HEK293 (cell line): ENCODE data around the gene EHD3.

Source experiments
- CTCF ChIA-PET: fragments of 350-600 bp; formaldehyde crosslinking; extraction: SDS; loops from one replicate; lab custom pipeline; 2021; ENCODE audit warnings: antibody characterized with exemption; lab: Yijun Ruan, JAX
- POLR2A ChIA-PET: fragments of 300-600 bp; formaldehyde crosslinking; extraction: SDS; loops from one replicate; lab custom pipeline; 2020; ENCODE audit warnings: antibody characterized with exemption, inconsistent platforms; lab: Yijun Ruan, JAX
- H3K27ac ChIP-seq: fragments of 200-500 bp; sonication (Bioruptor generic); 2 replicates; pipeline ENCODE4 v1.5.1; 2014; ENCODE audit warnings: low read depth, low read length, control low read depth, inconsistent platforms; ENCODE audit errors: extremely low read depth
- H3K36me3 ChIP-seq, 2 experiments: fragments of 200-500 bp in 1 of 2; sonication (Bioruptor generic) in 1 of 2; 1 replicate in 1 of 2; 2 replicates in 1 of 2; pipeline ENCODE4 v1.5.1; 2014 to 2017; ENCODE audit warnings: inconsistent platforms in 2 of 2, low read length in 2 of 2; ENCODE audit not compliant: control insufficient read depth in 2 of 2, insufficient read depth in 1 of 2
- H3K4me1 ChIP-seq: fragments of 200-500 bp; sonication (Bioruptor generic); 2 replicates; pipeline ENCODE4 v1.5.1; 2014; ENCODE audit warnings: mild to moderate bottlenecking, low read length, inconsistent platforms; ENCODE audit not compliant: control insufficient read depth, insufficient read depth
- H3K4me3 ChIP-seq: 2 replicates; pipeline ENCODE4 v1.5.1; 2011; ENCODE audit warnings: low read depth, mild to moderate bottlenecking, control low read depth, low read length, moderate library complexity
- H3K9me3 ChIP-seq: fragments of 200-500 bp; sonication (Bioruptor generic); 2 replicates; pipeline ENCODE4 v1.5.1; 2014; ENCODE audit warnings: low read depth, low read length, inconsistent platforms; ENCODE audit not compliant: control insufficient read depth, insufficient read depth
- BCL11A ChIP-seq: fragments of 450-650 bp; formaldehyde crosslinking; IDR thresholded peaks from 2 replicates; pipeline ENCODE4 v1.5.1; 2016; ENCODE audit warnings: low read depth, missing biosample characterization, missing genetic modification characterization
- GLIS2 ChIP-seq: fragments of 450-650 bp; formaldehyde crosslinking; IDR thresholded peaks from 2 replicates; pipeline ENCODE4 v1.5.1; 2016; ENCODE audit warnings: missing biosample characterization, missing genetic modification characterization
- YY1 ChIP-seq: fragments of 450-650 bp; formaldehyde crosslinking; IDR thresholded peaks from 2 replicates; pipeline ENCODE4 v1.5.1; 2018; ENCODE audit warnings: missing biosample characterization, missing genetic modification characterization
- ZBTB7A ChIP-seq: fragments of 450-650 bp; formaldehyde crosslinking; IDR thresholded peaks from 2 replicates; pipeline ENCODE4 v1.5.1; 2016; ENCODE audit warnings: low read depth, missing biosample characterization, missing genetic modification characterization
- ZBTB8A ChIP-seq: fragments of 450-650 bp; formaldehyde crosslinking; IDR thresholded peaks from 2 replicates; pipeline ENCODE4 v1.5.1; 2016; ENCODE audit warnings: missing biosample characterization, missing genetic modification characterization
- ZEB2 ChIP-seq: fragments of 450-650 bp; formaldehyde crosslinking; IDR thresholded peaks from 2 replicates; pipeline ENCODE4 v1.5.1; 2016; ENCODE audit warnings: missing biosample characterization, missing genetic modification characterization
- ZNF223 ChIP-seq: fragments of 450-650 bp; formaldehyde crosslinking; IDR thresholded peaks from 2 replicates; pipeline ENCODE4 v1.5.1; 2016; ENCODE audit warnings: missing biosample characterization, missing genetic modification characterization
- ZNF324 ChIP-seq: fragments of 450-650 bp; formaldehyde crosslinking; IDR thresholded peaks from 2 replicates; pipeline ENCODE4 v1.5.1; 2016; ENCODE audit warnings: missing biosample characterization, missing genetic modification characterization
- ZNF350 ChIP-seq: fragments of 450-650 bp; formaldehyde crosslinking; IDR thresholded peaks from 2 replicates; pipeline ENCODE4 v1.5.0; 2017; ENCODE audit warnings: missing biosample characterization, mild to moderate bottlenecking, missing genetic modification characterization
- ZNF514 ChIP-seq: fragments of 450-650 bp; formaldehyde crosslinking; IDR thresholded peaks from 2 replicates; pipeline ENCODE4 v1.5.1; 2016; ENCODE audit warnings: missing biosample characterization, missing genetic modification characterization
- ZNF521 ChIP-seq: fragments of 450-650 bp; formaldehyde crosslinking; IDR thresholded peaks from 2 replicates; pipeline ENCODE4 v1.5.1; 2017; ENCODE audit warnings: missing biosample characterization, mild to moderate bottlenecking, missing genetic modification characterization
- ZNF585B ChIP-seq: fragments of 450-650 bp; formaldehyde crosslinking; IDR thresholded peaks from 2 replicates; pipeline ENCODE4 v1.5.1; 2016; ENCODE audit warnings: missing biosample characterization, missing genetic modification characterization
- ZNF791 ChIP-seq: fragments of 450-650 bp; formaldehyde crosslinking; IDR thresholded peaks from 2 replicates; pipeline ENCODE4 v1.5.1; 2016; ENCODE audit warnings: missing biosample characterization, missing genetic modification characterization
- TF ChIP-seq, protein P1 (sequence below): fragments of 450-650 bp; formaldehyde crosslinking; IDR thresholded peaks from 2 replicates; pipeline ENCODE4 v1.5.1; 2016; ENCODE audit warnings: missing biosample characterization, missing genetic modification characterization
- TF ChIP-seq, protein P2 (sequence below): fragments of 450-650 bp; formaldehyde crosslinking; IDR thresholded peaks from 2 replicates; pipeline ENCODE4 v1.5.1; 2016; ENCODE audit warnings: missing biosample characterization, missing genetic modification characterization
- TF ChIP-seq, protein P3 (sequence below): fragments of 450-650 bp; IDR thresholded peaks from 2 replicates; pipeline ENCODE4 v1.5.1; 2018; ENCODE audit warnings: missing biosample characterization, mild to moderate bottlenecking, missing genetic modification characterization
- TF ChIP-seq, protein P4 (sequence below): fragments of 450-650 bp; formaldehyde crosslinking; IDR thresholded peaks from 2 replicates; pipeline ENCODE4 v1.5.1; 2016; ENCODE audit warnings: missing biosample characterization, missing genetic modification characterization
- TF ChIP-seq, protein P5 (sequence below): fragments of 450-650 bp; formaldehyde crosslinking; IDR thresholded peaks from 2 replicates; pipeline ENCODE4 v1.5.1; 2016; ENCODE audit warnings: missing biosample characterization, missing genetic modification characterization, borderline replicate concordance

EHD3 gene

DNA sequence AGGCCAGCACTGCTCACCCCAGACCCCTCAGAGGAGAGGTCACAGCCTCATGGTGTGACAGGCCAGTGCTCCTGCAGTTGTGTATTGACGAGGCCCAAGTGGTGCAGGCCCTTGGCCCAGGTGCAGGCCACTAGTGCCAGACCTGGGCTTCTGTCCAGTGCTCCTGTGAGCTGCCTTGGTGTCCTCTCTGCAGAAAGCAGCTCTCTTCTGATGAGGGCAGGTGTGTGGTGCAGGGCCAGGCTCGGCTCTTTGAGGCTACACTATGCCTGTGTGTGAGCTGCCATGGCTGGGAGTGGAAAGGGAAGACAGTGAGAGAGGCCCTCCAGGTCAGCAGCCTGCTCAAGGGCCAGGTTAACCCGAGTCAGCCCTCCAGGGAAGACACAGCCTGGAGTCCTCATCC, 17.1 kb downstream of the EHD3 start:
- ChIA-PET POLR2A (no interaction called here), CTCF (interaction anchor here (0.6 kb wide), 1 partner anchor 803 kb away, joined by 3 read pairs; no protein-coding TSS in a partner anchor)
- no peak overlapping the region for H3K4me3 ChIP-seq
- peaks cover 0 to 21% of the 10 kb centered on the region in 2 experiments; a peak in 2 of 3 replicates for H3K36me3 ChIP-seq
- H3K27ac ChIP-seq, result no peak overlapping the region
- H3K9me3 ChIP-seq, result no peaks in the 10 kb centered on the region
- TF ChIP-seq, protein P1, sequence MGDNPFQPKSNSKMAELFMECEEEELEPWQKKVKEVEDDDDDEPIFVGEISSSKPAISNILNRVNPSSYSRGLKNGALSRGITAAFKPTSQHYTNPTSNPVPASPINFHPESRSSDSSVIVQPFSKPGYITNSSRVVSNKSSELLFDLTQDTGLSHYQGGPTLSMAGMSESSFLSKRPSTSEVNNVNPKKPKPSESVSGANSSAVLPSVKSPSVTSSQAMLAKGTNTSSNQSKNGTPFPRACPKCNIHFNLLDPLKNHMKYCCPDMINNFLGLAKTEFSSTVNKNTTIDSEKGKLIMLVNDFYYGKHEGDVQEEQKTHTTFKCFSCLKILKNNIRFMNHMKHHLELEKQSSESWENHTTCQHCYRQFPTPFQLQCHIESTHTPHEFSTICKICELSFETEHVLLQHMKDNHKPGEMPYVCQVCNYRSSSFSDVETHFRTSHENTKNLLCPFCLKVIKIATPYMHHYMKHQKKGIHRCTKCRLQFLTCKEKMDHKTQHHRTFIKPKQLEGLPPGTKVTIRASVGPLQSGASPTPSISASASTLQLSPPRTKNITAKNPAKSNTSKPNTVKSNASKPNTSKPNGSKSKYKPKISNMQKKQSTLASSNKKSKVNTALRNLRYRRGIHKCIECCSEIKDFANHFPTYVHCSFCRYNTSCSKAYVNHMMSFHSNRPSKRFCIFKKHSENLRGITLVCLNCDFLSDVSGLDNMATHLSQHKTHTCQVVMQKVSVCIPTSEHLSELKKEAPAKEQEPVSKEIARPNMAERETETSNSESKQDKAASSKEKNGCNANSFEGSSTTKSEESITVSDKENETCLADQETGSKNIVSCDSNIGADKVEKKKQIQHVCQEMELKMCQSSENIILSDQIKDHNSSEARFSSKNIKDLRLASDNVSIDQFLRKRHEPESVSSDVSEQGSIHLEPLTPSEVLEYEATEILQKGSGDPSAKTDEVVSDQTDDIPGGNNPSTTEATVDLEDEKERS (tag by site-specific recombination), result no peak
- TF ChIP-seq, protein P2, sequence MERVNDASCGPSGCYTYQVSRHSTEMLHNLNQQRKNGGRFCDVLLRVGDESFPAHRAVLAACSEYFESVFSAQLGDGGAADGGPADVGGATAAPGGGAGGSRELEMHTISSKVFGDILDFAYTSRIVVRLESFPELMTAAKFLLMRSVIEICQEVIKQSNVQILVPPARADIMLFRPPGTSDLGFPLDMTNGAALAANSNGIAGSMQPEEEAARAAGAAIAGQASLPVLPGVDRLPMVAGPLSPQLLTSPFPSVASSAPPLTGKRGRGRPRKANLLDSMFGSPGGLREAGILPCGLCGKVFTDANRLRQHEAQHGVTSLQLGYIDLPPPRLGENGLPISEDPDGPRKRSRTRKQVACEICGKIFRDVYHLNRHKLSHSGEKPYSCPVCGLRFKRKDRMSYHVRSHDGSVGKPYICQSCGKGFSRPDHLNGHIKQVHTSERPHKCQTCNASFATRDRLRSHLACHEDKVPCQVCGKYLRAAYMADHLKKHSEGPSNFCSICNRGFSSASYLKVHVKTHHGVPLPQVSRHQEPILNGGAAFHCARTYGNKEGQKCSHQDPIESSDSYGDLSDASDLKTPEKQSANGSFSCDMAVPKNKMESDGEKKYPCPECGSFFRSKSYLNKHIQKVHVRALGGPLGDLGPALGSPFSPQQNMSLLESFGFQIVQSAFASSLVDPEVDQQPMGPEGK (tag by site-specific recombination), result no peak
- TF ChIP-seq, protein P3, sequence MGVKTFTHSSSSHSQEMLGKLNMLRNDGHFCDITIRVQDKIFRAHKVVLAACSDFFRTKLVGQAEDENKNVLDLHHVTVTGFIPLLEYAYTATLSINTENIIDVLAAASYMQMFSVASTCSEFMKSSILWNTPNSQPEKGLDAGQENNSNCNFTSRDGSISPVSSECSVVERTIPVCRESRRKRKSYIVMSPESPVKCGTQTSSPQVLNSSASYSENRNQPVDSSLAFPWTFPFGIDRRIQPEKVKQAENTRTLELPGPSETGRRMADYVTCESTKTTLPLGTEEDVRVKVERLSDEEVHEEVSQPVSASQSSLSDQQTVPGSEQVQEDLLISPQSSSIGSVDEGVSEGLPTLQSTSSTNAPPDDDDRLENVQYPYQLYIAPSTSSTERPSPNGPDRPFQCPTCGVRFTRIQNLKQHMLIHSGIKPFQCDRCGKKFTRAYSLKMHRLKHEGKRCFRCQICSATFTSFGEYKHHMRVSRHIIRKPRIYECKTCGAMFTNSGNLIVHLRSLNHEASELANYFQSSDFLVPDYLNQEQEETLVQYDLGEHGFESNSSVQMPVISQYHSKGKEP, result no peak
- no peak for TF ChIP-seq ZBTB7A
- no peak for TF ChIP-seq BCL11A (tag by site-specific recombination)
- TF ChIP-seq, protein P4, sequence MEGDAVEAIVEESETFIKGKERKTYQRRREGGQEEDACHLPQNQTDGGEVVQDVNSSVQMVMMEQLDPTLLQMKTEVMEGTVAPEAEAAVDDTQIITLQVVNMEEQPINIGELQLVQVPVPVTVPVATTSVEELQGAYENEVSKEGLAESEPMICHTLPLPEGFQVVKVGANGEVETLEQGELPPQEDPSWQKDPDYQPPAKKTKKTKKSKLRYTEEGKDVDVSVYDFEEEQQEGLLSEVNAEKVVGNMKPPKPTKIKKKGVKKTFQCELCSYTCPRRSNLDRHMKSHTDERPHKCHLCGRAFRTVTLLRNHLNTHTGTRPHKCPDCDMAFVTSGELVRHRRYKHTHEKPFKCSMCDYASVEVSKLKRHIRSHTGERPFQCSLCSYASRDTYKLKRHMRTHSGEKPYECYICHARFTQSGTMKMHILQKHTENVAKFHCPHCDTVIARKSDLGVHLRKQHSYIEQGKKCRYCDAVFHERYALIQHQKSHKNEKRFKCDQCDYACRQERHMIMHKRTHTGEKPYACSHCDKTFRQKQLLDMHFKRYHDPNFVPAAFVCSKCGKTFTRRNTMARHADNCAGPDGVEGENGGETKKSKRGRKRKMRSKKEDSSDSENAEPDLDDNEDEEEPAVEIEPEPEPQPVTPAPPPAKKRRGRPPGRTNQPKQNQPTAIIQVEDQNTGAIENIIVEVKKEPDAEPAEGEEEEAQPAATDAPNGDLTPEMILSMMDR (tag by site-specific recombination), result no peak
- TF ChIP-seq YY1 (tag by site-specific recombination), result no peak
- TF ChIP-seq ZEB2, result no peak
- no peak for TF ChIP-seq GLIS2 (tag by site-specific recombination)
- no peak for TF ChIP-seq ZNF585B (tag by site-specific recombination)
- no peak for TF ChIP-seq ZNF350 (tag by site-specific recombination)
- TF ChIP-seq ZNF324 (tag by site-specific recombination), result no peak
- no peak for TF ChIP-seq ZNF514 (tag by site-specific recombination)
- TF ChIP-seq ZNF223 (tag by site-specific recombination), result no peak
- TF ChIP-seq, protein P5, sequence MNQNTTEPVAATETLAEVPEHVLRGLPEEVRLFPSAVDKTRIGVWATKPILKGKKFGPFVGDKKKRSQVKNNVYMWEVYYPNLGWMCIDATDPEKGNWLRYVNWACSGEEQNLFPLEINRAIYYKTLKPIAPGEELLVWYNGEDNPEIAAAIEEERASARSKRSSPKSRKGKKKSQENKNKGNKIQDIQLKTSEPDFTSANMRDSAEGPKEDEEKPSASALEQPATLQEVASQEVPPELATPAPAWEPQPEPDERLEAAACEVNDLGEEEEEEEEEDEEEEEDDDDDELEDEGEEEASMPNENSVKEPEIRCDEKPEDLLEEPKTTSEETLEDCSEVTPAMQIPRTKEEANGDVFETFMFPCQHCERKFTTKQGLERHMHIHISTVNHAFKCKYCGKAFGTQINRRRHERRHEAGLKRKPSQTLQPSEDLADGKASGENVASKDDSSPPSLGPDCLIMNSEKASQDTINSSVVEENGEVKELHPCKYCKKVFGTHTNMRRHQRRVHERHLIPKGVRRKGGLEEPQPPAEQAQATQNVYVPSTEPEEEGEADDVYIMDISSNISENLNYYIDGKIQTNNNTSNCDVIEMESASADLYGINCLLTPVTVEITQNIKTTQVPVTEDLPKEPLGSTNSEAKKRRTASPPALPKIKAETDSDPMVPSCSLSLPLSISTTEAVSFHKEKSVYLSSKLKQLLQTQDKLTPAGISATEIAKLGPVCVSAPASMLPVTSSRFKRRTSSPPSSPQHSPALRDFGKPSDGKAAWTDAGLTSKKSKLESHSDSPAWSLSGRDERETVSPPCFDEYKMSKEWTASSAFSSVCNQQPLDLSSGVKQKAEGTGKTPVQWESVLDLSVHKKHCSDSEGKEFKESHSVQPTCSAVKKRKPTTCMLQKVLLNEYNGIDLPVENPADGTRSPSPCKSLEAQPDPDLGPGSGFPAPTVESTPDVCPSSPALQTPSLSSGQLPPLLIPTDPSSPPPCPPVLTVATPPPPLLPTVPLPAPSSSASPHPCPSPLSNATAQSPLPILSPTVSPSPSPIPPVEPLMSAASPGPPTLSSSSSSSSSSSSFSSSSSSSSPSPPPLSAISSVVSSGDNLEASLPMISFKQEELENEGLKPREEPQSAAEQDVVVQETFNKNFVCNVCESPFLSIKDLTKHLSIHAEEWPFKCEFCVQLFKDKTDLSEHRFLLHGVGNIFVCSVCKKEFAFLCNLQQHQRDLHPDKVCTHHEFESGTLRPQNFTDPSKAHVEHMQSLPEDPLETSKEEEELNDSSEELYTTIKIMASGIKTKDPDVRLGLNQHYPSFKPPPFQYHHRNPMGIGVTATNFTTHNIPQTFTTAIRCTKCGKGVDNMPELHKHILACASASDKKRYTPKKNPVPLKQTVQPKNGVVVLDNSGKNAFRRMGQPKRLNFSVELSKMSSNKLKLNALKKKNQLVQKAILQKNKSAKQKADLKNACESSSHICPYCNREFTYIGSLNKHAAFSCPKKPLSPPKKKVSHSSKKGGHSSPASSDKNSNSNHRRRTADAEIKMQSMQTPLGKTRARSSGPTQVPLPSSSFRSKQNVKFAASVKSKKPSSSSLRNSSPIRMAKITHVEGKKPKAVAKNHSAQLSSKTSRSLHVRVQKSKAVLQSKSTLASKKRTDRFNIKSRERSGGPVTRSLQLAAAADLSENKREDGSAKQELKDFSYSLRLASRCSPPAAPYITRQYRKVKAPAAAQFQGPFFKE (tag by site-specific recombination), result no peak
- no peak for TF ChIP-seq ZBTB8A (tag by site-specific recombination)
- no peak for TF ChIP-seq ZNF791 (tag by site-specific recombination)
- no peak for TF ChIP-seq ZNF521 (tag by site-specific recombination)
- TF ChIP-seq, all 188 proteins: peak for 0
- H3K4me1 ChIP-seq, result no peaks in the 10 kb centered on the region
